ENCODE results near the gene AFAP1L2. TPM values are rescaled to one million over a fixed set of nuclear protein-coding genes. Genes with fewer than 3 reads are reported as not detected.

The AFAP1L2 gene
- total RNA-seq, 4 donors from 2014 or later: 6.5 to 35.5 (median 12.9) TPM

DNA sequence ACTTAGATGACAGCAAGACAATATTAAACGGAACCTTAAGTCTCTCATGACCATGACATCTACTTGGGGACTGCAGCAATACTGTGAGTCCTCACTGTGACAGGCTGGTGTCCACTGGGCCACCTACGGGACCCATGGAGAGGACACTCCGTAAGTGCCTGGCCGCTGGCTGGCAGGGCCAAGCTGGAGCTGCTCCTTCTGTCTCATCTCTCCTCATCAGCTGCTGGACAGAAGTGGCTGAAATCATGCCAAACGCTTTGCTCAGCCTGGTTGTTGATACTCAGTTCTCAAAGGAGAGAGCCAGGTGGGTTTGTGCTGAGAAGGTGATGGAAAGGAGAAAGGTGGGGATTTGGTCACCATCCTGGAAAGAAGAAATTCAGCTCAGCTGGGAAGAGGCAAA lies 33.3 kb downstream of the AFAP1L2 start:
- TF ChIP-seq POLR2A (IDR thresholded peaks at IDR 0.05): no peak
- no peak for TF ChIP-seq CTCF (IDR thresholded peaks at IDR 0.05)
- no peak overlapping the region for H3K4me3 ChIP-seq
- DNase-seq: no peak
- H3K4me1 ChIP-seq: peaks cover 0 to 8% (median 0%) of the 10 kb centered on the region in 4 donors
- H3K27me3 ChIP-seq: no peaks in the 10 kb centered on the region
- H3K9me3 ChIP-seq: no peaks in the 10 kb centered on the region
- H3K27ac ChIP-seq: no peak overlapping the region
- no peaks in the 10 kb centered on the region for H3K36me3 ChIP-seq

DNA sequence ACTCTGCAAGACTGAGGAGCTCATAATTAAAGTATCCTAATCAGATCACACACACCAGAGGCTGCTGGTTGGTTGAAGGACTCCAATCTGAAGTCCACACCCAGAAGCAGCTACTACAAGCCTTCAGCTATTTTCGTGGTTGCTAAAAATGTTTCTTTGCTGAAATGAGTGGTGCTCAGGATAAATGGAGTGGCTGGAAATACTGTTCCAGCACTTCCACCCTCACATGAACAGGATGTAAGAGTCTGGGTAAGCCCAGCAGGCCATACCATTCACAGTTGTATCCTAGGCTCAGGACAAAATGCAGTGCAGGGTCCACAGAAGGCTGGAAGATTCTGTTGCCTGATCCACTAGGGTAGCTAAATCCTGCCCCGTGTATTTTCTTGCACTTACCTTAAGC lies 34.1 kb downstream of the AFAP1L2 start:
- no peak overlapping the region for H3K4me3 ChIP-seq
- no peak for TF ChIP-seq CTCF (IDR thresholded peaks at IDR 0.05)
- no peak for TF ChIP-seq POLR2A (IDR thresholded peaks at IDR 0.05)
- no peaks in the 10 kb centered on the region for H3K27me3 ChIP-seq
- no peaks in the 10 kb centered on the region for H3K36me3 ChIP-seq
- no peak overlapping the region for H3K27ac ChIP-seq
- H3K4me1 ChIP-seq: peaks cover 0 to 8% (median 0%) of the 10 kb centered on the region in 4 donors
- no peaks in the 10 kb centered on the region for H3K9me3 ChIP-seq
- DNase-seq: no peak

DNA sequence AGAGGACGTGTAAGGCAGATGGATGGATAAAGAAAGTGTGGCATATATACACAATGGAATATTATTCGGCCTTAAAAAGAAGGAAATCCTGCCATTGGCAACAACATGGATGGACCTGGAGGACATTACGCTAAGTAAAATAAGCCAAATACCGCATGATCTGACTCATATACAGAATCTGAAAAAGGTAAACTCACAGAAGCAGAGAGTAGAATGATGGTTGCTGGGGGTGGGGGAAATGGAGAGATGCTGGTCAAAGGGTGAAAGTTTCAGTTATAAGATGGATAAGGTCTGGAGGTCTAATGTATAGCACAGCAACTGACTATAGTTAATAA lies 36.3 kb downstream of the AFAP1L2 start:
- H3K9me3 ChIP-seq: no peaks in the 10 kb centered on the region
- no peaks in the 10 kb centered on the region for H3K36me3 ChIP-seq
- H3K27me3 ChIP-seq: no peaks in the 10 kb centered on the region
- no peak overlapping the region for H3K27ac ChIP-seq
- H3K4me1 ChIP-seq: peaks cover 0 to 8% (median 0%) of the 10 kb centered on the region in 4 donors
- no peak for DNase-seq
- no peak for TF ChIP-seq POLR2A (IDR thresholded peaks at IDR 0.05)
- no peak for TF ChIP-seq CTCF (IDR thresholded peaks at IDR 0.05)
- H3K4me3 ChIP-seq: no peak overlapping the region

- H3K27me3 ChIP-seq: no peaks in the 10 kb centered on the region
- TF ChIP-seq POLR2A (IDR thresholded peaks at IDR 0.05): no peak
- no peak for TF ChIP-seq CTCF (IDR thresholded peaks at IDR 0.05)
- H3K9me3 ChIP-seq: no peaks in the 10 kb centered on the region
- peaks cover 0 to 8% (median 0%) of the 10 kb centered on the region in 4 donors for H3K4me1 ChIP-seq
- H3K4me3 ChIP-seq: no peak overlapping the region
- no peaks in the 10 kb centered on the region for H3K36me3 ChIP-seq
- DNase-seq: no peak
- H3K27ac ChIP-seq: peak overlapping the region in 2 of 4 donors; percentile 0 to 32
Measured at GRCh38 chr10:114367351-114368056, 36.8 kb downstream of the AFAP1L2 start.

- Histone ChIP-seq H3K4me3 (no peak overlapping the region), H3K27me3 (no peaks in the 10 kb centered on the region), H3K4me1 (peaks cover 0 to 8% (median 0%) of the 10 kb centered on the region in 4 donors), H3K27ac (no peak overlapping the region), H3K36me3 (no peaks in the 10 kb centered on the region), H3K9me3 (no peaks in the 10 kb centered on the region)
- TF ChIP-seq CTCF (IDR thresholded peaks at IDR 0.05) (no peak), POLR2A (IDR thresholded peaks at IDR 0.05) (no peak)
- no peak for DNase-seq
Measured at GRCh38 chr10:114364726-114365125, 39.6 kb downstream of the AFAP1L2 start.

All from Peyer's patch (tissue), 4 donors.